NCI-H345 (cell line): Measurements from ENCODE around the gene UBE2J2.
A peak's percentile ranks its signal among the peaks of the same experiment; 100 is the strongest.

Experiments used
- DNase-seq: peaks from one replicate; lab custom pipeline; 2025; lab: John Stamatoyannopoulos, UW

The UBE2J2 gene

DNA sequence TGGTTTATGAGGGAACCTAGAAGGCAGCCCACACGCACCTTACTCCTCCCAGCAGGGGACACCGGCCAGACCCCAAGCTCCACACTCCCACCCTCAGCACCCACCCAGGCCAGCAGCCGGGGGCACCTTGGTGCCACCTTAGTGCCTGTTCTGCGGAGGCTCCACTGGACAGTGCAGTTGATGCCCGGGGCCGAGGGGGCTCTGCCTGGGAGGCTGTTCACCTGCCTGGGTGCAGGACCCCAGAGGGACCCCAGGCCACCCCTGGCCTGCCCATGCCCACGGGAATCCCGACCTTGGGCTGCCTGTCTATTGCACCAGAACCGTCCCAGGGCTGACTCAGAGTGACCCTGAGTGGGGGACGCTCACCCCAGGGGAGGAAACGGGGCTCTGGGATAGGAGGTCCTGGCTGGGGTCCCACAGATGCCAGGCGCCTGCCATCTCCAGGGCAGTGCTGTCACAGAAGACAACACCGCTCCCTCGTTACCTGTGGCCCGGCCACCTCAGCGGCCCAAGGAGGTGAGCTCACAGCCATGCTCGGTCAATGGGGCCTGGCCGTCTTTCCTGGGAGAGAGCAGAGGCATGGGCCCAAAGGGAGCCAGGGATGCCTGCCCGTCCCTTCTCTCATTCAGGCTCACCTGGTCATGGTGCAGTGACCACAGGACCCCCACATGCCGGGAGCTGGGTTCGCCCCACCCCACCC, 7.3 kb upstream of the UBE2J2 start:
- DNase-seq = no peak

DNA sequence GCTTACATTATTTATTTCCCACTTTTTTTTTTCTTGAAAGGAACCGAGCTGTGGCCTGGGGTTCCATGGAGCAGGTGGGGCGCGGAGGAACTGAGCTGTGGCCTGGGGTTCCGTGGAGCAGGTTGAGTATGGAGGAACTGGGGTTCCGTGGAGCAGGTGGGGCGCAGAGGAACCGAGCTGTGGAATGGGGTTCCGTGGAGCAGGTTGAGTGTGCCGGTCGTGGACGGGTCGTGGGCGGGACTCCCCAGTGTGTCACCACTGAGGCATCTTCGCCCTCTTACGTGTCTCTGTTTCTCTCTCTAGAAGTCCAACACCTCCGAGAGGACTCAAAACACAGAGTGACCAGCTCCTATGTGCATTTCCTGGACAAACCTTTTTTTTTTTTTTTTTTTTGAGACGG, 5.4 kb upstream of the UBE2J2 start:
- no peak for DNase-seq

DNA sequence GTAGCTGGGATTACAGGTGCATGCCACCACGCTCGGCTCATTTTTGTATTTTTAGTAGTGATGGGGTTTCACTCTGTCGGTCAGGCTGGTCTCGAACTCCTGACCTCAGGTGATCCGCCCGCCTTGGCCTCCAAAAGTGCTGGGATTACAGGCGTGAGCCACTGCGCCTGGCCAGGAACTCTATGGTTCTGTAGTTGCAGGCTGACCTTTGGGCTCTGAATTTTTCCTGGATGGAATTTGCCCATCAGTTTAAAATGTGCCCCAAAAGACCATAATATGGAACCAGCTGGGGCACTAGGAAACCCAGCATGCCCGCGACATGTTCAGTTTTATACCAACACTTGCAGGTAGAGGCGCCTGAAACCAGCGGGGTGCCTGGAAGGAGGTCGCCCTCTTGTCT, 5.0 kb upstream of the UBE2J2 start:
- DNase-seq = no peak

DNA sequence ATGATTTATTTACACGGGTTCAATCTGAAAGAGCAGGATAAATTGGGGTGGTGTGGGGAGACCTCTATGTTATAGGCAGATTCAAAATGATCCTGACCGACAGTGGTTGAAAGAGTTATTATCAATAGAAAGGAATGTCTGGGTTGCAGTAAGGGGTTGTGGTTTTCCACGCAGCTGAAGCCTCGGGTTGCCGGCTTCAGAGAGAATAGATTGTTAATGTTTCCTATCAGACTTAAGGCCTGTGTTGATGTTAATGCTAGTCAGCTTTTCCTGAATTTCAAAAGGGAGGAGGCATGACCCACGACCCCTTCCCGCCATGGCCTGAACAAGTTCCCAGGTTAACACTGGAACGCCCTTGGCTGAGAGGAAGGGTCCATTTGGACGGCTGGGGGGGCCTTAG, 2.2 kb upstream of the UBE2J2 start:
- DNase-seq = no peak

DNA sequence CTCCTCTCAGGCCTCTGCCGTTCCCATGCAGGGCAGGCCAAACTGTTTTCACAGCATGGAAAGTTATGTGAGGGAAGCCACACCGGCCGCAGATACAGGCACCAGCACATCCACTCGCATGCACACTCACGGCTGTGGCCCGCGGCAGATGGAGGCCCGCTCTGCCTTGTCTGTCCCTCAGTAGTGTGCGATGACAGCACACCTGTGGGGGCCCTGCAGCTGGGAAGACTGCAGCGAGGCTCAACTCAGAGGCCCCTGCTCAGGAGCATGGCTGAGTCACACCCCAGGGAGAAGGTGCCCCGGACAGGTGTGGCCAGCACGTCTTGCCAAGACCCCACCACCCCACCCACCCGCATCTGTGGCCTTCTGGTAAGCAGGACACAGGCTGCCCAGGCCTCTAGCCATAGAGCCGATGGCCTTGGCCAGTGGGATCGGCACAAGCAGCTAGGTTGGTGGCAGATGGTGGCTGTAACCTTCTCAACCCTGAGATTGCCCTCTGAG, 1.3 kb upstream of the UBE2J2 start:
- no peak for DNase-seq

DNA sequence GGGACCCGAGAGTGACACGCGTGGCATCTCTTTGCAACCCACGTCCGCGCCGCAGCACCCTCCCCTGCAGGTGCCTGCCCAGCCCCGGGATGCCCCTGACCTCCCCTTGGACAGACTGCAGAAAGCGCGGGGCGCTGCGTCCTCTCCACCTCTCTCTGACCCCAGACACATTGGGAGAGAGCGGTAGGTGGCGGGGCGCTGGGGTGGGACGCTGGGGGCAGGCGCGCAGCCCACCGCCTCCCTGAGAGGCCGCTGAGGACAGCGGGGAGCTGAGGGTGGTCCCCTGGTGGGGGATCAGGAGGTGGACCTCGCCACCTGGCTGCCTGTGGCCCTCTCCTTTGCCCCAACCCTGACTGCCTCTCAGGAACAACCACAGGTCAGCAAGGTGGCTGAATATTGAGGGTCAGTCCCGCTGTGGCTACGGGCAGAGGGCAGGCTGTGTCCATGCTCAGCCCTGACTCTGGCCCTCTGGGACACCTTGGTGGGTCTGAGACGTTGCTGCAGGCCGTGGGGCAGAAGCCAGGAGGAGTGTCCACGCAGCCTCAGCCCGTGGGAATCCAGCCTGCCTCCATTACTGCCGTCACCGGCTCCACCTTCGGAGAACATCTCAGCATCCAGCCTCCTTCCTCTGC, 761 bp upstream of the UBE2J2 start:
- DNase-seq = no peak

DNA sequence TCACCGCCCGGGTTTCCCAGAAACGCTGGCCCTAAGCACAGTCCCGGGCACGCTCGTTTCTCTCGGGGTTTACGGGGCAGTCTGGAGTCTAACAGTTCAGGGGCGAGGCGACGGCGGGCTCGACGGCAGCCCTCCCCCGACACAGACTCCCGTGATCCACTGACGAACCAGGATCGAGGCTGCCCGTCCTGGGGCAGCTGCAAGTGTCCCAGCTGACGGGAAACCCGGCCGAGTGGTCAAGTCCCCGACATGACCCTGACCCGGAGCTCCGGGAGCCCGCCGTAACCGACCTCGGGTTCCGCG, 494 bp downstream of the UBE2J2 start:
- DNase-seq = no peak

DNA sequence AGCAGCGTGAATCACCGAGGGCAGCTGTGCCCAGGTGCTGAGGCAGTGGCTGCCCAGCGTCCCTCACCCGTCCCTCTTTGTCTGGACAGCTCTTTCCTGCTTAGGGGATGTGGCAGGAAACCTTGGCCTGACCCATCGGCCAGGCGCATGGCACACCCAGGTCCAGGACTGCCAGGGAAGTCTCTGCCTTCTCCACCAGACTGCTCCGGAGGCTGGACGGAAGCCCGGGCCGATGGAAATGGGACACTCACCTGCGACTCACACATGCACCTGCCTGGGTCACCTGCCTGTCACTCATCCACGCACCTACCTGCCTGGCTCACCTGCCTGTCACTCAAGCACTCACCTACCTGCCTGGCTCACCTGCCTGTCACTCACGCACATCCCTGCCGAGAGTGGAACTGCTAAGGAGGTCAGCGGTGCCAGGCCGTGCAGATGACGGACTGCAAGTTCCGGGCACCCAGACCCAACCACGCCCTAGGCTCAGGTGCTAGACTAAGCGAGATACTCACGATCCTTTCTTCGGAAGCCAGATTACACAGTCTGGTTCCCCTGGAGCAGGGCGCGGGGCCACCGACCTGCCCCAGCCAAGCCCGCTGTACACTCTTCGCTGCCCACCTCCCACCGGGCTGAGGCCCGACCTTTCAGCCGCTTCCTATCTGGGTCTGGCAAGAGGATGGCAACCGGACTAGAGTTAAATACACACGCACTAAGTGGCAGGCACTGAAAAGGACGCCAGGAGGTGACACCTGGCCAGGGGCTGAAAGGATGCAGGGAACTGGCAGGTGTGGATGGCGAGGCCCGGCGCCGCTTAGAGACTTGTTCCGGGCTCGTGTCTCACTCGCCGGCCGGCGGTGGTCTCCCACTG, 1.1 kb downstream of the UBE2J2 start:
- no peak for DNase-seq

DNA sequence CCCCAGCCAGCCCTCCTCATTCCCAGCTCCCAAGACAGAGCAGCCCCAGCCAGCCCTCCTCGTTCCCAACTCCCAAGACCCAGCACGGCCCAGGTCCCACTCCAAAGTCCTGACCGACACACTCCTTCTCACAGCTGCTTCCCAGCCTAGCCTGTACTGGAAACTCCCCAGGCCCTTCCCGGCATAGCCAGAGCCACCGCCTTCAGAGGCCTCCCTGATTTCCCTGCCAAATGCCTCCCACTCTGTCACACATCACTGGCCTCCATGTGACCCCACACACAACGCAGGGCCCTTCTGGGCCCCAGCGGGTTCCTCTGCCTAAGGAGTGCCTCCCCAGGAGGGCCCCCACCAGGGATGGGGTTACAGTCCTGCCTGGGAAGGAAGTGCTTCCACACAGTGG, 2.8 kb downstream of the UBE2J2 start:
- DNase-seq = no peak

DNA sequence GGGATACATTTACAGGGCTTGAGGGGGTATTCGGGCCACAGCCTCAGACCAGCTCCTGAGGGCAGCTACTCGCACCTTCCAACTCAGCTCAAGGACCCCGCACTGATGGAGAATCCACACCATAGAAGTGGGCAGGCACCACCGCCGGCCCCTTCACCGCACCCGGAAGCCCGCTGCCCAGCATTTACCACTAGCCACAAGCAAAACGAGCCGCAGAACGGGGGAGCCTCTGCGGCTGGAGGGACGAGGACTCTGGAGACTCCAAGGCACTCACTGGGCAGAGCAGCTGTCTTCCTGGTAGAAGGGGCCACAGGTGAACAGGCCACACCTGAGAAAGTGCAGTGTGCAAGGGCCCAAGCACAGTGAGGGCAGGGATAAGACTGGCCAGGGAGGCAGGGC, 5.4 kb downstream of the UBE2J2 start:
- no peak for DNase-seq

DNA sequence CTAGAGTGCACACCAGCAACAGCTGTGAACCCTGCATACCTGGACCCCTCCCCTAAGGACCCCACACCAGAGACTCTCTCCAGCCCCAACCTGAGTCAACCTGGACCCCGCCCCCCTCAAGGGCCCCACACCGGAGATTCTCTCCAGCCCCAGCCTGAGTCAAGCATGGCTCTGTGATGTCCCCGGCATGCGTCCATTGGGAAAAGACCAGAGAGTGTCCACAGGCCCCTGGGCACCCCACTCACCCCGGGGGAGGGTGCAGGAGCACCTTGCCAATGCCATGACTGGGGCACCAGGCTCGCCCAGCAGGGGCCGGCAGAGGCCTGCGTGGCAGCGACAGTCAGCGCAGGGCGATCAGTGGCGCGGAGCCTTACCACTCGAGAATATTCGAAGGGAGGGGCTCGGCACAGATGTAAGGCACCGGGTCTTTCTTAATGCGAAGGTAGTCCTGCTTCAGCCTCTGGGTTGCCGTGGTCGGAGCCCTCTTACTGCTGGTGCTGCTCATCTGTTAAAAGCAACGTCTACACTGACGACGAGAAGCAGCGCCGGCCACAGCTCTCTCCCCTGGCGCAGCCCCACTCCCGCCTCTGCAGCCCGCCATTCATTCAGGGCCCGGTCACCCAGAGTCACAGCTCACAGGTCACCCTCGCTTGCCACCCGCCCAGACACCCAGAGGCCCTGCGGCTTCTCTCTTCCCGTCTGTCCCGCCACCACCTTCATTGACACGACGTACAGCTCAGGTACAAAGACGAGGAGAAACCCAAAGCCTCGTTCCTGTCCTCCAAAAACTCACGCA, 6.0 kb downstream of the UBE2J2 start:
- no peak for DNase-seq

DNA sequence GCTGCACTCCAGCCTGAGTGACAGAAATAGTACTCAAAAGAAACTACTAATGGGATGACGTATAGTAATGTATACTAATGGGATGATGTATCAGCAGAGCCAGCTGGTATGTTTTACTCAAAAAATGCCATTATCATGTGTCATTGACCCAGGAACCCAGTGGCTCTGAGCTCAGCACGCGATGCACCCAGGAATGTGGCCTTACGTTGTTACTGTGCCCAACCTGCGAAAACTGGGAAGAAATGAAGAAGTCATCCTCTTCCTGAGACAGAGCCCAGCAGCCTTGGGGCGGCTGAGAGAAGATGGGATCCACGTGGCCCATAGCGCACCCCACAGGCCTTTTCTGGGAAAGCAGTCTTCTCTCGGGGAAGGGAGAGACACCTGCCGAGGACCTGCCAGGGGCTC, 8.8 kb downstream of the UBE2J2 start:
- no peak for DNase-seq

DNA sequence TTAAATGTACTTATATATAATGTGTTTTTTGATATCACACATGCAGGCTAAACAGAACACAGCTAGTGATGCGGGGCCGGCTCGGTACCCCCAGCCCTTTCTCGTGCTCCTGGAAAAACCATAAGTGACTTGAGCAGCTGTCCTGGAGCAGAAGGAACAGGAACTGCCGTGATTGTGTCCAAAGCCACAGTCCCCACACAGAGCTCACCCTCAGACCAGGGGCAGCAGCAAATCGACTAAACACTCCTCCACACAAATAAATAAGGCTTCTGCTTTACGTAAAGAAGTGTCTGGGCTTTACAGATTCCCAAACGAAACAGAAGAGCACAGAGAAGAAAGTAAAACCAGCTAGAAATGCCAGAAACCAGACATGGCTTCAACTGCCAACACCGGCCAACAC, 9.6 kb downstream of the UBE2J2 start:
- no peak for DNase-seq

DNA sequence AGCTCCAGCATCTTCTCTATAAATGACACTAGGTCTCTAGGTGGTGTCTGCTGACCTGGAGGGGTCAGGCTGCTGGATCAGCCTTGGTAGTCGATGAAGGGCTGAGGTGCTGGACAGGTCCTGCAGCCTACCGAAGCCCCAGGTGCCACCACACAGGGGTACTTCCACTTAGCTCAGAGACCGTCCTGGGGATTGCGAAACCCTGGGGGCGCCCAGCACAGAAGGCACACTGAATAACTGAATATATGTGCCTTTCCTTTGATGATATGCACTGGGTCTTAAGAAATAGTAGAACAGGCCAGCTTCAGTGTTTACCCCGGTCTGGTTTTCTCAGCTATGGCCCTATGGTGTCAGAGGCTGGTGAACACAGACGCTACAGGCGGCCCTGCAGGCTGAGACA, 10.9 kb downstream of the UBE2J2 start:
- no peak for DNase-seq

DNA sequence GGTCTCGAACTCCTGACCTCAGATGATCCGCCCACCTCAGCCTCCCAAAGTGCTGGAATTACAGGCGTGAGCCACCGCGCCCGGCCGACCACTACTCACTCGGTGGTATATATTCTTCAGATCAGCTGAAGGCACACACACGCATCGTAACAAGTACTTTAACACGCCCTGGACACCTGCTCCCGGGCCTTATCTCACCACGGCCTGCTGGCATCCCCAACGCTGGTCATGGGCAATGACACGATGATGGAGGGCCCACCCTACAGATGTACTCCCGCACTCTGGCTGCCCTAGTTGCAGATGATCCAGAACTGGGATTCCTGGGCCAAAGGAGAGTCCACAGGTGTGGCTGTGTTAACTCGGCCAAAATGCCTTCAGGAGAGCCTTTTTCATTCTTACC, 11.6 kb downstream of the UBE2J2 start:
- no peak for DNase-seq

DNA sequence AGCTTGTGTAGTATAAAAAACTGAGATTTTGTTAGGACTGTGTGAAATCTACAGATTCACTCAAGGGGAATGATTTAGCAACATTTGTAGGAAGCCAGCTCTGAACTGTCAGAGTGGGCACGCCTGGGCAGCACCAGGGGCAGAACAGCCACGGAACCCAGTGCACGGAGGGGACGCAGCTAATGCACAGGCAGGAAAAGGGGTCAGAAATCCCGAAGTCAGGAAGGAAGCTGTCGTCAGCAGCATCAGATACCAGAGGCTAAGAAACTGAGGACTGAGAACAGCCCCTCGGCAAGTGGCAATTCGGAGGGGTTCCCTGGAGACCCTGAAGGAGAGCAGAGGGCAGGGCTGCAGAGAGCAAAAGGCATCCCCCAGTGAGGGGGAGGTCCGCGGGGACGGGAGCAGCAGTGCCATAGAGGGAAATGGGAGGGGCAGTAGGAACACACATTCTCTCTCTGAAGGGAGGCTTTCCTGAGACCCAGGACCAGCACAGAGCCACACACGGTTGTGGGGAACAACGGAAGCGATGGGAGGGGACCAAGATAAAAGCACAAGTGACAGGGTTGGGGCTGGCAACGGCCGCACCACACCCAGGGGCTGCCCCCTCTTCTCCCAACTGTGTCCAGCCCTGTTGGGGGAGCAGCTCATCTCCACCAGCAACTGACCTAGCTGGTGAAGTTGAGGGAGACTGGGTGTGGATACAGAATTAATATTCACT, 12.7 kb downstream of the UBE2J2 start:
- no peak for DNase-seq

DNA sequence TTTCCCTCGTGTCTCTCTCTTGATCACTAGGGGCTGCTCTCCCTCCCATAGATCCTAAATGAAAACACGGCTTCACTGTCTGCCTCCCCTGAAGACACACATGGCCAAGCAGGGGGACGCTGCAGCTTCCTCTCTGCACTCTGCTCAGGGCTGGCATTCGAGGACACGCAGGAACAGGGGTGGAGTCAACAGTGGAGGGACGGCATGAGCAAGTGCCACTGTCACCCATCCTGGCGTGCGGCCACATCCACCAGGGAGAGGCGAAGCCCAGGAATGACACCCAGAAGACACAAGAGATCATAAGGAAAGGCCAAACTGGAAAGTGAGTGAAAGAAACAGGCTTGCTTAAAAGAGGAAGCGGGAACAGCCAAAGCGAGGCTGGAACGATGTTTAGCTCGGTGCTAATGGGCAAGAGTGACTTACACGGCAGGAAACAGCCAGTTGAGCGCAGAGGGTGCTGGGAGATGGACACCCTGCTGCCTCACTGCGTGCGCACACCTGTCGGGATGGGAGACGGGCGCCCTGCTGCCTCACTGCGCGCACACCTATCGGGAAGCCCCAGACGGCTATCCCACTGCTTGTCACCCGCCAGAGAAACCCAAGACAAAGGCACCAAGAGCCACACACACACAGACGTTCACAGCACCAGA, 13.6 kb downstream of the UBE2J2 start:
- DNase-seq = peak; percentile 37

DNA sequence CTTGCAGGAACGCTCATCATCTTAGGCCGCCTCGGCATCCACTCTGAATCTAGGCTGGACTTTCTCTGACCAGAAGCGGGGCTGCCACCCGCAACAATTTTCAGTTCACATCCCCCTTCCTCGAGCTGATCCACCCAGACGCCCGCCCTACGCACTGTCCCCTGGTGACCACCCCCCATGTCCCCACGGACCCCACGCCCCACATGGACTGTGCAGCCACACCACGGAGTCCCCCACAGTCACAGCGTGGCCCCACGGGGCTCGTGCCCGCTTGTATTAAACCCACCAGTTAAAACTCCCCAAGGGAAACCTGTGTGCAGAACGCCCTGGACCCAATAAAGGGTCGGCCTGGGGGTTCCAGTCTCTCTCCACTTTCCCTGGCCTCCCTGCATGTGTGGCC, 14.1 kb downstream of the UBE2J2 start:
- no peak for DNase-seq

DNA sequence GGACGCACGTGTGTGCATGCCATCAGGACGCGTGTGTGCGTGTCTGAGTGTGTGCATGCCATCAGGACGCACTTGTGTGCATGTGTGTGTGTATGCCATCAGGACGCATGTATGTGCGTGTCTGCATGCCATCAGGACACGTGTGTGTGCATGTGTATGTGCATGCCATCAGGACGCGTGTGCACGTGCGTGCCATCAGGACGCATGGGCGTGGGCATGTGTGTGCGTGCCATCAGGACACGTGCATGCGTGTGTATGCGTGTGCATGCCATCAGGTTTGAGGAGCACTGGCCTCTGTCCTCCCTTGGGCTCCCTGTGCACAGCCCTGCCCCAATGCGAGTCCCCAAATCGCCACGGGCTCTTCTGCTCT, 14.6 kb downstream of the UBE2J2 start:
- DNase-seq = no peak

DNA sequence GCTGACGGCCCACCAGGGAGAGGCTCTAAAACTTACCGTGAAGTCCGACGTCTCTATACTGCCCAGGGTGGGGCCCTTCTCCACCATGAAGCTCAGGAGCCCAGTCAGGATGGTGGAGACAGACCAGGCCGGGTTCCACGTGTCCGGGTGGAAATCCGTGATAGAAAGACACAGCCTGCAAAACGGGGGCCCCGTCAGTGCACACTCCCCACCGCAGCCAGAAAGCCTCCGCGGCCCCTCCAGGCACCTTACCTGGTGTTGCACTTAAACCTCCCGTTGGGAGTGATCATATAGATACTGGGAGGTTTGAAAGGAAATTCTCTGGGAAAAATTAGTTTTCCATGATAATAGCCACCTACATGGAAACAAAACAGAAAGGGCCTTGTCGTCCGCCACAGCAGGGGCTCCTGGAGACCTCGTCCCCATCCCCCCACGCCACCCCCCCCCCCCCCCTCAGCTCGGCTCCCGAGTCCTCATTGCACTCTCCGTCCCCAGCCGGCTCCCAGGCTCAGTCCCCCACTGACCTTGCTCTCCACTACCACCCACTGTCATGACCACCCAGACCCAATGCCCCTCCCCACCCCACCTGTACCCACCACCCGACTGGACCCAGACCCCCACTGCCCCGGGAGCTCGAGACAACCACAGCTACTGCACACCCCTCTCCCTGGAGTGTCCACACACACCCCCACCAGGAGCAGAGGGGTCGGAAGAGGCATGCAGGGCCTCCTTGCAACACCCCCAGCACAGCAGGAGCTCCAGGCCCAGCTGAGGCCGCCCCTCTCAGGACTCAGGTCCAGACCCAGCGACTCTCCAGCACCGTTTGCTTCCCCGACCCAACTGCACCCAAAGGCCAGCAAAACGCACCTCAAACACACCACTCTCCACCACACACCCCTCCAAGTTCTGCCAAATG, 16.4 kb downstream of the UBE2J2 start:
- no peak for DNase-seq
